ENCODE data around the gene TMED1. TPM values are rescaled to one million over a fixed set of nuclear protein-coding genes. Genes with fewer than 3 reads are reported as not detected.

TMED1 gene
- total and polyA plus RNA-seq, 8 donors = 0.58 to 45.2 (median 20.9) TPM

GRCh38 chr19:10828981-10829821 is 6.8 kb downstream of the TMED1 start:
- DNase-seq = no peak
- WGBS, 5 donors = 87 to 92% (median 91%) methylated on average over 25 to 26 of the region's 26 CpGs
- Histone ChIP-seq H3K27me3 (no peaks in the 10 kb centered on the region), H3K4me3 (no peak overlapping the region), H3K27ac (no peak overlapping the region), H3K9me3 (no peaks in the 10 kb centered on the region), H3K4me1 (no peaks in the 10 kb centered on the region), H3K36me3 (peaks cover 78 to 100% (median 100%) of the 10 kb centered on the region in 4 donors)
- intact Hi-C loops (cut with DNase I; ENCODE audit: low total_unique reads) = no loop called here
- TF ChIP-seq EP300 (IDR thresholded peaks at IDR 0.05) (no peak), CTCF (IDR thresholded peaks at IDR 0.05) (no peak), POLR2A (IDR thresholded peaks at IDR 0.05) (no peak), POLR2AphosphoS5 (IDR thresholded peaks at IDR 0.05) (no peak)

GRCh38 chr19:10826846-10827245 is 9.2 kb downstream of the TMED1 start:
- intact Hi-C loops (cut with DNase I; ENCODE audit: low total_unique reads) = no loop called here
- Histone ChIP-seq H3K27ac (no peak overlapping the region), H3K36me3 (peaks cover 85 to 100% (median 100%) of the 10 kb centered on the region in 4 donors), H3K4me1 (no peaks in the 10 kb centered on the region), H3K4me3 (no peak overlapping the region), H3K9me3 (no peaks in the 10 kb centered on the region), H3K27me3 (no peaks in the 10 kb centered on the region)
- WGBS, 5 donors = 88 to 93% (median 88%) methylated on average over 6 of the region's 6 CpGs
- DNase-seq = no peak
- TF ChIP-seq EP300 (IDR thresholded peaks at IDR 0.05) (no peak), POLR2A (IDR thresholded peaks at IDR 0.05) (no peak), CTCF (IDR thresholded peaks at IDR 0.05) (no peak), POLR2AphosphoS5 (IDR thresholded peaks at IDR 0.05) (no peak)

GRCh38 chr19:10826231-10826630 is 9.8 kb downstream of the TMED1 start:
- TF ChIP-seq CTCF (IDR thresholded peaks at IDR 0.05) (no peak), EP300 (IDR thresholded peaks at IDR 0.05) (no peak), POLR2A (IDR thresholded peaks at IDR 0.05) (no peak), POLR2AphosphoS5 (IDR thresholded peaks at IDR 0.05) (no peak)
- Histone ChIP-seq H3K27me3 (no peaks in the 10 kb centered on the region), H3K9me3 (no peaks in the 10 kb centered on the region), H3K4me3 (no peak overlapping the region), H3K36me3 (peaks cover 90 to 100% (median 100%) of the 10 kb centered on the region in 4 donors), H3K27ac (no peak overlapping the region), H3K4me1 (no peaks in the 10 kb centered on the region)
- intact Hi-C loops (cut with DNase I; ENCODE audit: low total_unique reads) = no loop called here
- no peak for DNase-seq
- 85 to 94% (median 90%) methylated on average over 7 of the region's 7 CpGs for WGBS, 5 donors

GRCh38 chr19:10823690-10824089 is 12.3 kb downstream of the TMED1 start:
- Histone ChIP-seq H3K9me3 (no peaks in the 10 kb centered on the region), H3K4me1 (peaks cover 0 to 2% (median 0%) of the 10 kb centered on the region in 4 donors), H3K36me3 (peaks cover 91 to 100% (median 100%) of the 10 kb centered on the region in 4 donors), H3K27ac (no peak overlapping the region), H3K4me3 (no peak overlapping the region), H3K27me3 (no peaks in the 10 kb centered on the region)
- TF ChIP-seq POLR2AphosphoS5 (IDR thresholded peaks at IDR 0.05) (no peak), CTCF (IDR thresholded peaks at IDR 0.05) (no peak), POLR2A (IDR thresholded peaks at IDR 0.05) (no peak), EP300 (IDR thresholded peaks at IDR 0.05) (no peak)
- WGBS, 5 donors = 92 to 98% (median 95%) methylated on average over 9 to 12 of the region's 12 CpGs
- intact Hi-C loops (cut with DNase I; ENCODE audit: low total_unique reads) = no loop called here
- no peak for DNase-seq

Measured in stomach (tissue), 9 donors.